ENCODE measurements around the gene SPOCD1. TPM values are rescaled to one million over a fixed set of nuclear protein-coding genes. Genes with fewer than 3 reads are reported as not detected.

SPOCD1 gene
- total RNA-seq, 4 donors from 2014 or later, result 0.63 to 23.9 (median 23.2) TPM; not detected in 1

DNA sequence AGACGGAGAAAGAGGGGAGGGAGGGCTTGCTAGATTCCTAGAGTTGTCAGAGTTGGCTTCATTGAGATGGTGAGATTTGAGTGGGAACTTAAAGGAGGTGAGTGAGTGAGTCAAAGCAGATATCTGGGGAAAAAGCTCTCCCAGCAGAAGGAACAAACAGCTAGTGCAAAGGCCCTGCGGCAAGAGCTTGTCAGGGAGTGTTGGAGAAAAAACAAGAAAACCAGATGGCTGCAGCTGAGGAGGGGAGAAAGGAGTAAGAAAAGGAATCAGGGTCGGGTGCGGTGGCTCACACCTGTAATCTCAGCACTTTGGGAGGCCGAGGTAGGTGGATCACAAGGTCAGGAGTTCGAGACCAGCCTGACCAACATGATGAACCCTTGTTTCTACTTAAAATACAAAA, 40.3 kb upstream of the SPOCD1 start:
- no peak for ATAC-seq (ENCODE audit: low FRiP score)
- no peak for DNase-seq (ENCODE audit: low spot score)
- TF ChIP-seq, protein P1, sequence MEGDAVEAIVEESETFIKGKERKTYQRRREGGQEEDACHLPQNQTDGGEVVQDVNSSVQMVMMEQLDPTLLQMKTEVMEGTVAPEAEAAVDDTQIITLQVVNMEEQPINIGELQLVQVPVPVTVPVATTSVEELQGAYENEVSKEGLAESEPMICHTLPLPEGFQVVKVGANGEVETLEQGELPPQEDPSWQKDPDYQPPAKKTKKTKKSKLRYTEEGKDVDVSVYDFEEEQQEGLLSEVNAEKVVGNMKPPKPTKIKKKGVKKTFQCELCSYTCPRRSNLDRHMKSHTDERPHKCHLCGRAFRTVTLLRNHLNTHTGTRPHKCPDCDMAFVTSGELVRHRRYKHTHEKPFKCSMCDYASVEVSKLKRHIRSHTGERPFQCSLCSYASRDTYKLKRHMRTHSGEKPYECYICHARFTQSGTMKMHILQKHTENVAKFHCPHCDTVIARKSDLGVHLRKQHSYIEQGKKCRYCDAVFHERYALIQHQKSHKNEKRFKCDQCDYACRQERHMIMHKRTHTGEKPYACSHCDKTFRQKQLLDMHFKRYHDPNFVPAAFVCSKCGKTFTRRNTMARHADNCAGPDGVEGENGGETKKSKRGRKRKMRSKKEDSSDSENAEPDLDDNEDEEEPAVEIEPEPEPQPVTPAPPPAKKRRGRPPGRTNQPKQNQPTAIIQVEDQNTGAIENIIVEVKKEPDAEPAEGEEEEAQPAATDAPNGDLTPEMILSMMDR (IDR thresholded peaks at IDR 0.05), result no peak

DNA sequence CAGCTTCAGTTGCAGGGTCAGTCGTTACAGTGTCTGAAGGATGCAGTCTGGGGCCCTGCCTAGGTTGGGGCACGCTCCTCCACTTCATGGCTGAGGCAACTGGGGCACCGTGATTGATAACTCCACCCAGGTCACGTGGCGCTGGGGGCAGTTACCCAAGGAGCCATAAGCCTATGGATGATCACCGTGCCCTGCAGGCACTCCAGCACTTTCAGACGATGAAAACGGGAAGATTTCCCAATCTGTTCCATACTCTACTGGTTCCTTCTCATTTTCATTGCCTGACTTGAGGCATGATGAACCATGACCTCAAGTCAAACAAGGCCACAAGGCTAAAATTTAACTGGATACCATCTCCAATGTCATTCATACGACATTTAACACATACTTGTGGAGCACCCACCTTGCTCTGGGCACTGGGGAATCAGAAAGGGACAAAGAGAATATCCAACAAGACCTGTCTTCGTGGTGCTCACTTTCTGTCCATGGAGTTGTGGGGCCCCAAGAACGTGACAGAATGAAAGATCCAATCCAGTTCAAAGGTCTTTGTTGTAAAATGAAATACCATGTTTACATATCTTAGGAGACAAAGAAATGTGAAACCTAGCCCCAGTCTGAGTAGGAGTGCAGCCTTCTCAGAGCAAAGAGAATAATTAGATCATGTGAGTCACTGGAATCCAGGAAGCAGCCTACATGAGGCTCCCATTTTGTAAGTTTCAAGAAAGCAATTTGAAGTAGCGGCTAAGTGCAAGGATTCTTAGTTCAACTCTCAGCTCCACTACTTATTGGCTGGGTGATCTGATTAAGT, 39.4 kb upstream of the SPOCD1 start:
- TF ChIP-seq, protein P1 (IDR thresholded peaks at IDR 0.05), result no peak
- DNase-seq (ENCODE audit: low spot score), result no peak
- no peak for ATAC-seq (ENCODE audit: low FRiP score)

DNA sequence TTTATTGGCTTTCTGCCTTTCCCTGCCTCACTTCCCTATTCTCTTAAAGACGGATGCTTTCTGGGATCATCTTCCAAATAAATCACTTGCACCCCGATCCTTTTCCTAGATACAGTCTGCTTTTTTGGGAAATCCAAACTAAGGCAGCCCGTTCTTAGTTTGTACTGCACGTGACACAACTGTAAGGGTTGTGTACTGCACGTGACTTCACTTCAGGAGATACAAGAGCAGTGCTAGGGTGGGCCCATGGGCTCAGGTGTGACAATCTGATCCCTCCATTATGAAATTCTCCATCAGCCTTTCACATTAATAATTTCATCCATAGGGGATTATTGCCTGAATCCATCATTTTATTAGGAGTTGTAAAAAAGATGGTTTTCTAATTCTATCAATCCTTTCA, 33.8 kb upstream of the SPOCD1 start:
- TF ChIP-seq, protein P1 (IDR thresholded peaks at IDR 0.05), result no peak
- ATAC-seq (ENCODE audit: low FRiP score), result no peak
- DNase-seq (ENCODE audit: low spot score), result no peak

DNA sequence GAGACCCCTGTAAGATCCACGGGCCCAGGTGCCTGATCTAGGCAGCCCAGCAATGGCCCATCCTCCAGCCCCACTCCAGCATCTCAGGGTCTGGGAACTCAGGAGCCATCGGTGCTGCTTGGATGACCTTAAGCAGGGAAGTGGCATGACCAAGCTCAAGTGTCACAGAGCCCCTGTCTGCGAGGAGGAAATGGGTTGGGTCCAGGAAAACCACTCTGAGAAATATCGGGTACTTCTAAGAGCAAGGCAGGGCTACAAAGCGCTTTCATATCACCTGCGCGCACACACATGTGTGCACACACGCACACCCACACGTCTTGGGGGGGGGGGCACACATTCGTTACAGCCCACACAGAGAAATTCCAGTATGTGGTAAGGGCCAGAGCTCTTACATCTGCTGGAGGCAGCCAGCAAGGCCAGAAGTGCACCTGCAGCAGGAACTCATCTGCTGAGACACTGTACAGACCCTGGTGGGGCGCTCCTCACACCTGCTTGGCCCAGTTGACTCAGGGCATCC, 32.6 kb upstream of the SPOCD1 start:
- TF ChIP-seq, protein P1 (IDR thresholded peaks at IDR 0.05), result no peak
- DNase-seq (ENCODE audit: low spot score) (no peak), ATAC-seq (ENCODE audit: low FRiP score) (no peak)

DNA sequence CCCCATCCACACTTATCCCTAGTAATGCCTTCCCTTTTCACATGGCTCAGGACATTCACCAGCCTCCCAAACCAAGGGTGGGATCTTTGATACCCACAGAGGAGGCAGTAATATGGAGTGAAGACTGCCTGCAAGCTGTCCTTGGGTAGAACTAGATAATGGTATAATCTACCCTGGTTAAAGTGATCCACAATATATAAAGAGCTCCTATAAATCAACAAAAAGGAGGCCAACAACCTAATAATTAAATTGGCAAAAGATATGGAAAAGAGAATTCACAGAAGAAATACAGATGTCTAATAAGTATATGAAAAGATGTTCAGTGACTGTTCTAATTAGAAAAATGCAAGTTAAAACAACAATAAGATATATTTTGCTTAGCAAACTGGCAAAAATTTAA, 30.7 kb upstream of the SPOCD1 start:
- no peak for DNase-seq (ENCODE audit: low spot score)
- TF ChIP-seq, protein P1 (IDR thresholded peaks at IDR 0.05), result no peak
- ATAC-seq (ENCODE audit: low FRiP score), result no peak

DNA sequence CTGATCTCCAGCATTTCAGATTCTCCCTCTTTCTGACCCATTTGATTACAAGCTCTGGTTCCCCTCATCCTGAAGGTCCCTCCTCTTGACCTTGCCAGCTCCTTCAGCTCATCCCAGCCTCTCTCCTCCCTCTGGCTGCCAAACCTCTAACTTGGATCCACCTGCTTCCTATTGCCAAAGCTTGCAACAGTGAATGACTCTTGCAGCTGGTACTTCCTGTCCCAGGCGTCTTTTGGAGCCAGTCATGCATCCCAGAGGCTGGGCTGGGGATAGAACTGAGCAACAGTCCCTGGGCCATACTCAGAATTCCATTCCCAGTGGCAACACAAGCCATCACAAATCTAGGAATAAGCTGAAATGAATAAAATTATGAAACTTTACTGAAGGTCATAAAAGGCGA, 27.7 kb upstream of the SPOCD1 start:
- TF ChIP-seq, protein P1 (IDR thresholded peaks at IDR 0.05), result no peak
- ATAC-seq (ENCODE audit: low FRiP score) (peak; percentile 60), DNase-seq (ENCODE audit: low spot score) (no peak)

All from omental fat pad (tissue), 4 donors.